H1 (cell line): ENCODE measurements around the gene WFIKKN1. TPM values are rescaled to one million over a fixed set of nuclear protein-coding genes. Genes with fewer than 3 reads are reported as not detected.

Source experiments
- CTCF ChIA-PET: fragments of 300-600 bp; sonication (Branson Sonifier 250); formaldehyde crosslinking; loops from one replicate; lab custom pipeline; 2021; ENCODE audit not compliant: partially characterized antibody; lab: Charles Lee
- POLR2A ChIA-PET: fragments of 300-600 bp; sonication (Branson Sonifier 250); formaldehyde crosslinking; loops from one replicate; lab custom pipeline; 2021; ENCODE audit warnings: inconsistent platforms; ENCODE audit not compliant: partially characterized antibody; lab: Charles Lee
- DNase-seq, 2 experiments: peaks; one replicate each; pipeline versions ENCODE4 v3.0.0 to v3.0.0-alpha.2; 2010 to 2022; ENCODE audit warnings: low spot score in 2 of 2, low read depth in 1 of 2, mixed read lengths in 1 of 2
- FAIRE-seq: peaks from 2 replicates; lab custom pipeline; 2011; peaks lifted over from hg19 to GRCh38; lab: Jason Lieb, UNC
- H2AFZ ChIP-seq: 2 replicates; pipeline ENCODE4 v1.8.1; 2012; ENCODE audit warnings: low read length, inconsistent platforms
- H2AK5ac ChIP-seq: 2 replicates; pipeline ENCODE4 v1.6.1; 2013; ENCODE audit warnings: low read depth, low read length
- H2BK120ac ChIP-seq: replicated peaks from 2 replicates; pipeline ENCODE3; 2013; ENCODE audit warnings: low read depth, low read length, inconsistent platforms
- H2BK12ac ChIP-seq: 2 replicates; pipeline ENCODE4 v1.6.1; 2013; ENCODE audit warnings: low read depth, low read length
- H2BK15ac ChIP-seq: 2 replicates; pipeline ENCODE4 v1.6.1; 2013; ENCODE audit warnings: low read length
- H2BK20ac ChIP-seq: 2 replicates; pipeline ENCODE4 v1.6.1; 2013; ENCODE audit warnings: low read length
- H2BK5ac ChIP-seq: 2 replicates; pipeline ENCODE4 v1.6.1; 2013; ENCODE audit warnings: low read depth, low read length
- H3K14ac ChIP-seq: 2 replicates; pipeline ENCODE4 v1.6.1; 2013; ENCODE audit warnings: inconsistent platforms; ENCODE audit not compliant: insufficient read length
- H3K18ac ChIP-seq: 2 replicates; pipeline ENCODE4 v1.6.1; 2013; ENCODE audit warnings: low read length; ENCODE audit errors: extremely low read depth
- H3K23ac ChIP-seq: 2 replicates; pipeline ENCODE4 v1.6.1; 2013; ENCODE audit warnings: inconsistent platforms; ENCODE audit not compliant: insufficient read length
- H3K23me2 ChIP-seq: 2 replicates; pipeline ENCODE4 v1.6.1; 2013; ENCODE audit warnings: low read depth, low read length
- H3K27ac ChIP-seq: 2 replicates; pipeline ENCODE4 v1.6.1; 2011; ENCODE audit warnings: low read depth, low read length, inconsistent platforms
- H3K27me3 ChIP-seq, 4 experiments: replicated peaks in 1 of 4; 1 replicate in 1 of 4; 2 replicates in 3 of 4; pipeline versions ENCODE4 v1.6.1 to v1.8.1; 2011 to 2013; ENCODE audit warnings: low read length in 3 of 4, mild to moderate bottlenecking in 3 of 4, inconsistent platforms in 2 of 4, mixed read lengths in 2 of 4, moderate library complexity in 1 of 4; ENCODE audit not compliant: control insufficient read depth in 3 of 4, insufficient read depth in 3 of 4; ENCODE audit errors: extremely low read depth in 1 of 4
- H3K36me3 ChIP-seq, 4 experiments: 2 replicates each; pipeline versions ENCODE4 v1.6.1 to v1.8.1; 2011 to 2013; ENCODE audit warnings: mild to moderate bottlenecking in 4 of 4, low read length in 3 of 4, moderate library complexity in 2 of 4, control low read depth in 1 of 4, inconsistent platforms in 1 of 4; ENCODE audit not compliant: insufficient read depth in 4 of 4, control insufficient read depth in 2 of 4
- H3K4ac ChIP-seq: replicated peaks from 2 replicates; pipeline ENCODE3; 2013; ENCODE audit warnings: low read length, low read depth, mixed read lengths, inconsistent platforms; ENCODE audit not compliant: insufficient read length
- H3K4me1 ChIP-seq, 4 experiments: replicated peaks in 1 of 4; 1 replicate in 1 of 4; 2 replicates in 3 of 4; pipeline versions ENCODE4 v1.6.1 to v1.8.1; 2011 to 2013; ENCODE audit warnings: low read length in 3 of 4, inconsistent platforms in 2 of 4, mixed read lengths in 1 of 4; ENCODE audit not compliant: insufficient read depth in 4 of 4, control insufficient read depth in 3 of 4
- H3K4me2 ChIP-seq, 2 experiments: 2 replicates each; pipeline versions ENCODE4 v1.6.1 to v1.8.1; 2011 to 2013; ENCODE audit warnings: low read depth in 2 of 2, low read length in 2 of 2, control low read depth in 1 of 2, inconsistent platforms in 1 of 2, mild to moderate bottlenecking in 1 of 2; ENCODE audit not compliant: insufficient read depth in 1 of 2
- H3K4me3 ChIP-seq, 4 experiments: fragments of 200-600, 300-600 bp in 1 of 4; sonication (generic), shearing (Covaris generic), sonication (Bioruptor Twin) in 1 of 4; 2 replicates each; pipeline versions ENCODE4 v1.5.1 to v1.8.1; 2011 to 2016; ENCODE audit warnings: low read length in 4 of 4, low read depth in 3 of 4, control low read depth in 2 of 4, inconsistent platforms in 2 of 4, mild to moderate bottlenecking in 2 of 4, mixed read lengths in 1 of 4, moderate library complexity in 1 of 4; ENCODE audit not compliant: insufficient read depth in 2 of 4; ENCODE audit errors: extremely low read depth in 1 of 4
- H3K56ac ChIP-seq: replicated peaks from 2 replicates; pipeline ENCODE3; 2013; ENCODE audit warnings: low read depth, mild to moderate bottlenecking, mixed read lengths, low read length, inconsistent platforms; ENCODE audit not compliant: insufficient read length
- H3K79me1 ChIP-seq: 2 replicates; pipeline ENCODE4 v1.6.1; 2013; ENCODE audit warnings: low read depth, low read length, control low read depth
- H3K79me2 ChIP-seq, 2 experiments: 2 replicates each; pipeline versions ENCODE4 v1.6.1 to v1.8.1; 2012 to 2013; ENCODE audit warnings: low read length in 2 of 2, mild to moderate bottlenecking in 2 of 2, inconsistent platforms in 1 of 2; ENCODE audit not compliant: insufficient read depth in 2 of 2, control insufficient read depth in 1 of 2
- H3K9ac ChIP-seq, 4 experiments: replicated peaks in 1 of 4; 1 replicate in 1 of 4; 2 replicates in 3 of 4; pipeline versions ENCODE4 v1.6.1 to v1.8.1; 2011 to 2013; ENCODE audit warnings: low read depth in 3 of 4, low read length in 3 of 4, control low read depth in 2 of 4, mild to moderate bottlenecking in 2 of 4, moderate library complexity in 2 of 4, inconsistent platforms in 1 of 4; ENCODE audit errors: extremely low read depth in 1 of 4
- H3K9me3 ChIP-seq, 2 experiments: 2 replicates each; pipeline versions ENCODE4 v1.6.1 to v1.8.1; 2012 to 2013; ENCODE audit warnings: mild to moderate bottlenecking in 2 of 2, moderate library complexity in 2 of 2, control low read depth in 1 of 2, inconsistent platforms in 1 of 2, low read depth in 1 of 2, low read length in 1 of 2, mixed read lengths in 1 of 2; ENCODE audit not compliant: insufficient read depth in 2 of 2
- H4K20me1 ChIP-seq, 2 experiments: replicated peaks in 1 of 2; 2 replicates each; pipeline versions ENCODE3 to v1.8.1; 2011 to 2013; ENCODE audit warnings: inconsistent platforms in 2 of 2, low read length in 2 of 2, mild to moderate bottlenecking in 1 of 2; ENCODE audit not compliant: insufficient read depth in 2 of 2, control insufficient read depth in 1 of 2
- H4K5ac ChIP-seq: 2 replicates; pipeline ENCODE4 v1.6.1; 2013; ENCODE audit warnings: low read length, low read depth, mixed read lengths, inconsistent platforms; ENCODE audit not compliant: insufficient read length
- H4K8ac ChIP-seq: 2 replicates; pipeline ENCODE4 v1.8.0; 2013; ENCODE audit warnings: mild to moderate bottlenecking, moderate library complexity, low read length, inconsistent platforms; ENCODE audit not compliant: insufficient read depth; ENCODE audit errors: extremely low read depth
- H4K91ac ChIP-seq: replicated peaks from 2 replicates; pipeline ENCODE3; 2013; ENCODE audit warnings: low read length, mixed read lengths, inconsistent platforms; ENCODE audit not compliant: insufficient read length
- POU5F1 ChIP-seq: IDR thresholded peaks from 2 replicates; pipeline ENCODE4 v1.6.1; 2011; ENCODE audit warnings: low read depth, mild to moderate bottlenecking, low read length, moderate library complexity
- WGBS, 2 experiments: shearing (Covaris generic) in 1 of 2; methylation state at CpG; one replicate each; pipeline versions ENCODE4 v1.1.6 to v1.1.7; 2013 to 2015; ENCODE audit warnings: low lambda C conversion rate in 2 of 2, mixed read lengths in 2 of 2, inconsistent platforms in 1 of 2, low coverage in 1 of 2, missing lambda C conversion rate in 1 of 2; ENCODE audit not compliant: insufficient replicate concordance in 2 of 2, insufficient coverage in 1 of 2, insufficient read length in 1 of 2; ENCODE audit errors: extremely low coverage in 1 of 2, missing lambda C conversion rate in 1 of 2; 5-methylcytosine and 5-hydroxymethylcytosine counted together
- polyA plus RNA-seq, 7 experiments: library from polyadenylated mRNA; depleted of rRNA in 3 of 7; stranded (reverse) in 5 of 7; unstranded in 2 of 7; fragments of >200 nt in 5 of 7; fragments of 200-250 nt in 2 of 7; gene quantifications; 1 replicate in 5 of 7; 2 replicates in 1 of 7; 4 replicates in 1 of 7; pipeline versions ENCODE4 v1.2.1 to v1.2.3, GENCODE V29; 2011 to 2013; ENCODE audit warnings: missing spikeins in 2 of 7, mixed read lengths in 2 of 7
- total RNA-seq: library from RNA; stranded (reverse); fragmentation: NEBNext Ultra II Directional; extraction: Animal tissue kit (Norgen Biotek cat#: 25700); gene quantifications from 2 replicates; pipeline ENCODE4 v1.2.1, GENCODE V29; 2021

WFIKKN1 gene
- total and polyA plus RNA-seq, 2 of the 8 experiments (the other 6 are each of a cell fraction or from before 2014, with no cell fraction given), result 11.4 to 15.8 TPM

DNA sequence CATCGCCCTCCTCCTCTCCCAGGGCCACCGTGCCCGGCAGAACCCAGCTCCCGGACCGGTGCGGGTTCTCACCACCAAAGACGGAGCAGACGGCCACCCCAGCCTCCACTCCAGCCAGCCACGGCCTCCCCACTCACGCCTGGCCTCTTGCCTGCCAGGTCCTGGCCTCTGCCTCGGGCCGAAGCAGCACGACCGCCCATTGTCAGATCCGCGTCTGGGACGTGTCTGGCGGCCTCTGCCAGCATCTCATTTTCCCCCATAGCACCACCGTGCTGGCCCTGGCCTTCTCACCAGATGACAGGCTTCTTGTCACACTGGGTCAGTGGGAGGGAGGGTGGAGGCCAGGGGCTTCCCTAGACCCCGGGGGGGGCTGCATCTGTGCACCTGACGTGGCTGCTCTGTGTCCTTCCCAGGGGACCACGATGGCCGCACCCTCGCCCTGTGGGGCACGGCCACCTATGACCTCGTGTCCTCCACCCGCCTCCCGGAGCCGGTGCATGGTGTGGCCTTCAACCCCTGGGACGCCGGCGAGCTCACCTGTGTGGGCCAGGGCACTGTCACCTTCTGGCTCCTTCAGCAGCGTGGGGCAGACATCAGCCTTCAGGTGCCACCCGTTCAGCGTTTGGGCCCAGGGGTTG, 30.5 kb downstream of the WFIKKN1 start:
- Histone ChIP-seq H3K4ac (peak overlapping the region; percentile 77), H2BK20ac (no peak overlapping the region), H3K18ac (peak overlapping the region; percentile 71), H2AK5ac (no peak overlapping the region), H3K79me1 (no peaks in the 10 kb centered on the region), H3K27me3 (no peaks in the 10 kb centered on the region), H2BK5ac (no peak overlapping the region; the same call in 1 of the 2 replicates), H3K9ac (no peak overlapping the region), H4K8ac (peak overlapping the region; percentile 71; the same call in 1 of the 2 replicates), H2BK12ac (peak overlapping the region; percentile 19; the same call in 1 of the 2 replicates), H3K36me3 (peaks cover 0 to 19% (median 1%) of the 10 kb centered on the region in 4 experiments; a peak in 3 of 8 replicates), H4K91ac (peak overlapping the region; percentile 98), H2BK15ac (0 out of 2 replicates have a peak overlapping the region, but pooled peaks have one; percentile 40), H3K79me2 (no peaks in the 10 kb centered on the region), H3K14ac (no peak overlapping the region), H3K4me2 (peak overlapping the region in 1 of 2 experiments; percentile 53; a peak in 1 of 4 replicates), H3K23ac (no peak overlapping the region), H2BK120ac (no peak overlapping the region), H3K9me3 (no peaks in the 10 kb centered on the region), H3K4me3 (no peak overlapping the region), H2AFZ (no peak overlapping the region), H3K27ac (no peak overlapping the region), H3K23me2 (no peaks in the 10 kb centered on the region), H3K4me1 (peaks cover 0 to 8% (median 1%) of the 10 kb centered on the region in 4 experiments; a peak in 4 of 7 replicates), H3K56ac (no peak overlapping the region), H4K20me1 (peaks cover 0 to 2% of the 10 kb centered on the region in 2 experiments), H4K5ac (no peak overlapping the region)
- ChIA-PET CTCF (interaction anchor here (0.6 to 11.3 kb wide), 19 partner anchors 10 to 278 kb away, joined by 3 to 104 read pairs (median 3); partner anchors contain the start of genes METTL26 and WDR90), POLR2A (interaction anchor here (1.4 to 17.4 kb wide), 4 partner anchors 13 to 59 kb away, joined by 4 to 214 read pairs (median 6); partner anchors contain the start of genes ANTKMT, JMJD8, RHBDL1 and STUB1)
- no peak for TF ChIP-seq POU5F1
- DNase-seq (no peak), FAIRE-seq (no peak)
- WGBS, 2 experiments, result 77% methylated on average over 33 of the region's 35 CpGs; no CpG with 5 or more reads in 1 of the 2 experiments
